Esophagus mucosa (tissue), 1 donor: ENCODE data around the gene TMPRSS9. TPM values are rescaled to one million over a fixed set of nuclear protein-coding genes. Genes with fewer than 3 reads are reported as not detected.

Experiments
- ATAC-seq: fragments of 200-7000 bp; cut with Tn5 transposase; one replicate; pipeline ENCODE4 v1.9.1; 2020
- total RNA-seq: library from RNA; stranded (reverse); gene quantifications from one replicate; pipeline ENCODE4 v1.2.4, GENCODE V29; 2023
- donor health status: DM: yes; HTN: yes; CAD: no.

Gene TMPRSS9
- total RNA-seq, 1 donor from 2014 or later: not detected

GRCh38 chr19:2329501-2329916, 30.6 kb upstream of the TMPRSS9 start:
- ATAC-seq: no peak

GRCh38 chr19:2330255-2330631, 29.8 kb upstream of the TMPRSS9 start:
- ATAC-seq: no peak

GRCh38 chr19:2330632-2331284, 29.3 kb upstream of the TMPRSS9 start:
- ATAC-seq: no peak

GRCh38 chr19:2331601-2332246, 28.3 kb upstream of the TMPRSS9 start:
- ATAC-seq: no peak

GRCh38 chr19:2332341-2333026, 27.6 kb upstream of the TMPRSS9 start:
- ATAC-seq: peak; percentile 15

GRCh38 chr19:2333027-2333806, 26.8 kb upstream of the TMPRSS9 start:
- ATAC-seq: no peak

- no peak for ATAC-seq
Measured at GRCh38 chr19:2333807-2334211, 26.3 kb upstream of the TMPRSS9 start.

GRCh38 chr19:2334426-2334825, 25.6 kb upstream of the TMPRSS9 start:
- no peak for ATAC-seq

- ATAC-seq: no peak
Measured at GRCh38 chr19:2334986-2335846, 24.8 kb upstream of the TMPRSS9 start.

GRCh38 chr19:2335848-2336247, 24.2 kb upstream of the TMPRSS9 start:
- no peak for ATAC-seq

- ATAC-seq: no peak
Measured at GRCh38 chr19:2336528-2337328, 23.3 kb upstream of the TMPRSS9 start.

GRCh38 chr19:2337329-2337707, 22.7 kb upstream of the TMPRSS9 start:
- ATAC-seq: no peak

GRCh38 chr19:2338055-2338615, 21.9 kb upstream of the TMPRSS9 start:
- ATAC-seq: no peak

GRCh38 chr19:2338751-2339643, 21.1 kb upstream of the TMPRSS9 start:
- peak; percentile 2 for ATAC-seq

GRCh38 chr19:2339644-2340310, 20.3 kb upstream of the TMPRSS9 start:
- no peak for ATAC-seq

- no peak for ATAC-seq
Measured at GRCh38 chr19:2340496-2341243, 19.4 kb upstream of the TMPRSS9 start.

GRCh38 chr19:2341244-2341751, 18.8 kb upstream of the TMPRSS9 start:
- ATAC-seq: no peak

- ATAC-seq: no peak
Measured at GRCh38 chr19:2341982-2342381, 18.1 kb upstream of the TMPRSS9 start.
